GM10266 (cell line): ENCODE measurements around the gene PLD3.

Experiments
- DNase-seq: peaks from one replicate; pipeline ENCODE4 v3.0.0; 2012; ENCODE audit errors: extremely low spot score
- CTCF ChIP-seq: IDR thresholded peaks from 2 replicates; pipeline ENCODE4 v1.5.1; 2012; ENCODE audit warnings: mild to moderate bottlenecking, low read depth; ENCODE audit not compliant: control insufficient read depth, insufficient read depth; ENCODE audit errors: missing control alignments

The PLD3 gene

GRCh38 chr19:40419780-40420179 lies 71.3 kb downstream of the PLD3 start:
- no peak for TF ChIP-seq CTCF
- DNase-seq, result no peak

- no peak for TF ChIP-seq CTCF
- DNase-seq, result no peak
These were observed 71.9 kb downstream of the PLD3 start for GRCh38 chr19:40420451-40420765.

GRCh38 chr19:40420766-40421765 lies 72.6 kb downstream of the PLD3 start:
- DNase-seq, result peak; percentile 76
- peak; percentile 89 for TF ChIP-seq CTCF

GRCh38 chr19:40421993-40422747 lies 73.7 kb downstream of the PLD3 start:
- no peak for TF ChIP-seq CTCF
- DNase-seq, result no peak

- no peak for DNase-seq
- no peak for TF ChIP-seq CTCF
These were observed 74.5 kb downstream of the PLD3 start for GRCh38 chr19:40422748-40423566.

GRCh38 chr19:40423938-40424337 lies 75.4 kb downstream of the PLD3 start:
- TF ChIP-seq CTCF, result no peak
- DNase-seq, result no peak
